NCI-H748 (cell line): Measurements from ENCODE around the gene VSTM4.

Experiments used
- DNase-seq: peaks from one replicate; lab custom pipeline; 2025; ENCODE audit not compliant: unreplicated experiment; lab: John Stamatoyannopoulos, UW

The VSTM4 gene

DNA sequence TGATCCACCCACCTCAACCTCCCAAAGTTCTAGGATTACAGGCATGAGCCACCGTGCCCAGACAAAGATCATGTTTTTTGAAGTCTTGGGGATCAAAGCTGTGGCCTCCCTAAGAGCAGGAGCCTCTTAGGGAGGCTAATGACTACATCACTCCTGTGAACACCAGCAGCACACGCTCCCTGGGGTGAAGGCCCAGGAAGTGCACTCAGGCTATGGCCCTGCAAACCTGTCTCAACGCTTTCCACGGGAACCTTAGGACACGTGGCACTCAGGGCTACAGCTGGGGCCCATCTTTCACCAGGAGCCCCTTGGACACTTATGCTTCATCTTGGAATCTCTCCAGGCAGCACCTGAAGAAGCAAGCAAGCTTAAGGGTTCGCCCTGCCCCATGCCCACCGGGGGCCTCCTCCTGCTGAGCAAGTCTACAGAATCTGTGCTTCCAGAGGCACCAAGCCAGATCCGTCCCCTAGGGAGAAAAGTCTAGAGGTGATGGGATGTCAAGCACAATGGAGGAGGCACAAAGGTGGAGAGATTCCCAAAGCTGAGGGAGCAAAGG lies 18.4 kb downstream of the VSTM4 start:
- no peak for DNase-seq

DNA sequence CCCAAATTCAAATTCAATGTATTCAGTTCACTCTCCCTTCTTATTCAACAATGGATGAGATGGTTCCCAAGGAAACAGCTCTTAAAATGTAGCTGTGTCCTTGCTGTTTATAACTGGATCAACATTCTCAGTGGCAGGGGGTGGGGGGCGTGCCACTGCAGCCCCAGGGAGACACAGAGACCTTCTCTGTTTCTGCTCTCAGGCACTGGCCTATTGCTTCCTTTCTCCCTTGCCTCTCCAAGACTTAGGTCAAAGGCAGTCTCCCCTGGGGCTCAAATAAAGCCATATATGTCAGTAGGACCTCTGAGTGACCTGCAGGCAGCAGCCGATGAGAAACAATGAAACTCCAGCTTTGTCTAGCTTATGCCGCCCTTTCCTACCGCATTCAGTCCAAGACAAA lies 20.7 kb downstream of the VSTM4 start:
- no peak for DNase-seq

DNA sequence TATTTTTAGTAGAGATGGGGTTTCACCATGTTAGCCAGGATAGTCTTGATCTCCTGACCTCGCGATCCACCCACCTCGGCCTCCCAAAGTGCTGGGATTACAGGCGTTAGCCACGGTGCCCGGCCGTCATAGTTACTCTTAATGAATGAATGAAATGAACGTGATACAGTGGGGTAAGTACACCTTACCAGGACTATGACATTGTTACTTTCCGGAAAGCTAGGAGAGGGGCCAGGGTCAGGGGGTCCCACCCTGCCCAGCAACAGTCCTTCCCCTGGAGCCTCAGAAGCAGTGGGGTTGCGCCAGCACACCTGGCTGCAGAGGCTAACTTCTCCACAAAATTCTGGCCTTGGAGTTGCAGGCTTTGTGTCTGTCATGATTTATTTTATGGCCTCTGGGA lies 21.4 kb downstream of the VSTM4 start:
- DNase-seq = no peak

DNA sequence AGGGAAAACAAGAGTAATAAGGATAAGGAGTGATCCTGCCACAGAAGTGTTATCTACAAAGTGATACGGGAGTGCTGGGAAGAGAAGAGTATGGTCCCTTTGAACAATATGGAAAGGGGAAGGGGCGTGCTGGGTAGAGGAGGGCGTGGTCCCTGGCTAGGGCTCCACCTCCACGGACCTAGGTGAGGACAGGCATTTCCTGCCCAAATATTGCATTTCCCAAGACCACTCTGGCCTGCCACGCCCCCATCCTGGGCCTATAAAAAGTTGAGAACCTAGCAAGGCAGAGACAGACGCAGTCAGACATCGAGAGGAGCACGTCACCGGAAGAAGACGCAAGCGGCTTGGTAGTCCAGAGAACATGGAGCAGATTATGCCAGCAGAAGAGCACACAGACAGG lies 22.8 kb downstream of the VSTM4 start:
- no peak for DNase-seq

DNA sequence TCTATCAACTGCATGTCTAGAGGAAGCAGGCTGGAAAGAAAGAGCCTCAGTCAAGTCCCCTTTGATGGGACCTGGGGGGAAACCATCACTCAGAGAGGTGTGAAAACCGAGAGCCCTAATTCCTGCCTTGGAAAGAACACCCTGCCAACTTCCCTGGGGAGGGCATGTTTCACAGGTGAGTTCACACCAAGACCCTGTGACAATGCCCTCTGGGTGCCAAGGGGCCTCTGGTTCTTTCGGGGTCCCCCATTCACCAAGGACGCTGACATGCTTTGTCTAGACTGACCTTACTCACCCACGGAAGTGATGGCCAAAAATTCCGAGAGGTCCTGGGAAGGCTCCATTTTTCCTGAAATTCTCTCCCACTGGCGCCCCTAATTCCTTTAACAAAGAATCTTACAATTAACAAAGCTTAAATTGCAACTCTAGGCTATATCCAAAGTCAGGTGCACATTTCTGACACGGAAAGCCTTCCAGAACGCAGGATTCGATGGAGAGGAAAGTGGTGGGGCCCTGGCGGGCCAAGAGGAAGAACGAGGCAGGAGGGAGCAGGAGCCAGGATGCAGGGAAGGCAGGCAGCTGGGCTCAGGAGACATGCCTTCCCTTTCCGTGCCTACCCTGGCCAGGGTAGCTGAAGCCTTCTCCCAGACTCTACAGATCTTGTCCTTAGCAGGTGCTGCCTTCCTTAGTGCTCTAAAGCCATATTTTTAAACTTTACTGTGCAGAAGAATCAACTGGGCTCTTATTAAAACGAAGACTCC lies 23.7 kb downstream of the VSTM4 start:
- no peak for DNase-seq

DNA sequence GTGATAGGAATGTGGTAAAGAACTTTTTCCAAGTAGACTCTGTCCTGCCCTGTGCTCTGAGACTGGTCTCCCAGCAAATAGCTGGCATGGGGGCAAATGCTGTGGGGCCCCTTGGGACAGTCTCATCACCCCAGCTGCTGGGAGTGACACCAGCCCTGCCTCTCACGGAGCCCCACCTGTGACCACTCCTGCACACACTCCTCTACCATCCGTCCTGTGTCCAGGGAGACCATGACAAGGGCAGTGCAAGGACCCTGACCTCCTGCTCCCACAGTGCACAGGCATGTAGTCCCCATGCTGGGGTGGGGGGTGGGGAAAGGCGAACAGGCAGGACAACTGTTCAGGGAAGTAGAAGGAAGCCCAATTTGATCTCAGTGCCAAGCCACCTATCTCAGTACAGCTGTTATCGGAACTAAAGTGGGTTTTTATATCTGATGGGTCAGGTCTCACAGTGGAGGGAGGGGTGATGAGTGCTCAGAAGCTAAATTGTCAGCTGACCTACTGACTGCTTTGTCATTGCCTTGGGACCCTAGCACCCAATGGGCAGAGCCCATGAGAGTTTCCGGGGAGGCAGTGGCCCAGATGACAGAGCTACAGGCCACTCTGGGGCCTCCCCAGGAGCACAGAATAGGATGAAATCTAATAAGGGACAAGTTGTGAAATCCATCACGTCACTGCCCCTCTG lies 24.5 kb downstream of the VSTM4 start:
- no peak for DNase-seq

DNA sequence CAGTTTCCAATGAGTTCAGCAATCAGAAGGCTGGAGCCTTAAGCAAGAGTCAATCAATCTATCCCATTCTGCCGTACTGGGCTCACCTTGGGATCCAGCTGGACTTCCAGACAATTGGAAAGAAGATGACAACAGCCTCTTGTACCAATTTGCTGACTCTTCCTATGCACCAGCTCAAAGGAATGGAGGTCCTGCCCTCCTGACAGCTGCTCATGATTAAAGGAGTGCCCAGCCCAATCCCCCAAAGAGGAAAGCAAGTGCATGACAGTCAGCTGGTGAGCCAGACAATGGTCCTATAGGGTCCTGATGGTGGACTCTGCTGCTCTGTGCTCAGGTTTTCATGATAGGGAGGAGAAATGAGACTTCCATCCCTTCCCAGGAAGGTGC lies 25.1 kb downstream of the VSTM4 start:
- DNase-seq = no peak

DNA sequence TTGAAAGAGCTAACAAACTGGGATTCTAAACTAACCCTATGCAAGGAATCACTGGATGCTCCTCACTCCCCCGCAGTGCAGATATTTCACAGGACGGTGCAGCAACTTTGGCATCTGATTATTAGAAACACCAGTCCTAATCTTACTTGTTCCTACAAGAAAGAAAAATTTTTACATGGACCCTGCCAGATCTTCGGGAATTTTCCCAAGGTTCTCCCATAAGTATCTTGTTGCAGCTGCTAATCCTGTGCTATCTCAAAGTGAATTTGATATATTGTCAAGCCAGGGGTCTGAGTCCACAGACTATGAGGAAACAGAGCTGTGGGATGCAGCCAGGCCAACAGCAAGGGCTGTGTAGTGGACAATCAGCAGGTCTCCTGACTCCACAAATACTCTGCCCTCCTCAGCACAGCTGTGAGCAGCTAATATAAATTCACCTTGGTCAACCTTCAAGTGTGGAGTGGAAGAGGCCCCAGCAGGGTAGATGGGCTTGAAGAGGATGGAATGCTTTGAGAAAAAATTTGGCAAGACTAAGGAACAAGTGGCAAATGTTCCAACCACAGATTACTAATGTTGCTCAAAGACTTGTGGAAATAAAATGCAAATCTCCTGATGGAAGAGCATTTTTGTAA lies 25.6 kb downstream of the VSTM4 start:
- DNase-seq = no peak

DNA sequence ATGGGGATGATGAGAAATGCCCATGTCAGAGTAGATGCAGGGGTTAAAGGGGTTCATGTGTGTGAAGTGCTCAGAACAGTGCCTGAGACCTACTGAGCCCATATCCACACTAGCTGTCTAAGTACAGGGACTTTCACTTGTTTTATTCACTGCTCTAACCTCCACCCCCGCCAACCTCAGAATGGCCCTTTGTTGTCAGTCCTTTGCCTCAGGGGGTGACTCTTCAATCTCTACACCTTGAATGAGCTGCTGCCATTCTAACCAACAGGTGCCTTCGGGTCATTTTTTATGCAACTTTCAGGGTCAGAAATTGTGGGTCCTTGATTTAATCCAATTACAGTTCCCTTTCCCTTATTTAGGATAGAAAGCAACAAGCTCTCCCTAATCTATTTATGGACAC lies 26.2 kb downstream of the VSTM4 start:
- no peak for DNase-seq

DNA sequence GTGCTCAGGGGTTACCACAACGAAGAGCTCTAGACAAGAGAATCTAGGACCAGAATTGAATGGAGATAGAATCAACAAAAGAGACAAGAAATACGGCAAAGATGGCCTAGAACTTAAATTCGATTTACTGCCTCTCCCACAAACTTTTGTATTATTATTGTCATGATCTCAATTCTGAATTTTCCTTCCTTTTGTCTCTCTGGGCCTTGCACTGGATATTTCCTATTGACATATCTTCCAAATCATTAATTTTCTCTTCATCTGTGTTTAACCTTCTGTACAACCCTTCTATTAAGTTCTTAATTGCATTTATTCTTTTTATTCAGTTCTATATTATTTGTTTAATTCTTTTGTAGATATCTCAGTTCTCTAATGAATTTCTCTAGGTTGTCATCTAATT lies 28.4 kb downstream of the VSTM4 start:
- no peak for DNase-seq

DNA sequence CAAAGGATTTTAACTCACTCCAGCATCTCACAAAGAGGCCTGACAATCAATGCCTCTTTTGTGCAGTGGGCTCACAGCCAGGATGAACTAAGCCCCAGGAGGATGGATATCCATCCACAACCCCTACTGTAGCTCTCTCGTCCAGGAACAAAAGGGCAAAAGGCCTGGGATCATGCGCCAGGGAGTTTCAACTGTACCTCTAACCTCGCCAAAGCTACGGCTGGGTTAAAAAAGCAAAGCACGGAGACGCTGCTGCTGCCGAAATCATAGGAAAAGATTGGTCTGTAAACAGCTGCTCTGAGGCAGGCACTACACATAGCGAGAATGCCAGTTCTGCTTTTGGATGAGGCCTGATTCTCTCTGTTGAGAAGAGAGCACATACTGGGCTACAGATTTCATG lies 32.1 kb downstream of the VSTM4 start:
- no peak for DNase-seq

DNA sequence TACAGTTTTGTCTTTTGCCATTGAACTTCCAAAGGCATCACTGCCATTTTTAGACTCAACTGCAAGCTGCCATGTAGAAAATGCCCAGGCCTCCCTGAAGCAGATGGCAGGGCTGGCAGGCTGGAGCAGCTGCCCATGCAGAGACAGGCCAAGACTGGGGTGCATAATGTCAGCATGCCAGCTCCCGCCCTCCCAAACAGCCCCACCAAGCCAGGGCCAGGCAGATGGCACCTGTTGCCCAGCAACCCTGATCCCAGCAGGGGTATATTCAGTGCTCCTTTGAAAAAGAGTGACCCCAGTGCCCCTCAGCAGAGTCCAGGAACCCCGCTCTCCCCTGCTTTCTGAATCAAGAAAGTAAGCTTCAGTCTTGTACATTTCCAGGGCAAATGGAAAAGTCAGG lies 32.6 kb downstream of the VSTM4 start:
- no peak for DNase-seq

DNA sequence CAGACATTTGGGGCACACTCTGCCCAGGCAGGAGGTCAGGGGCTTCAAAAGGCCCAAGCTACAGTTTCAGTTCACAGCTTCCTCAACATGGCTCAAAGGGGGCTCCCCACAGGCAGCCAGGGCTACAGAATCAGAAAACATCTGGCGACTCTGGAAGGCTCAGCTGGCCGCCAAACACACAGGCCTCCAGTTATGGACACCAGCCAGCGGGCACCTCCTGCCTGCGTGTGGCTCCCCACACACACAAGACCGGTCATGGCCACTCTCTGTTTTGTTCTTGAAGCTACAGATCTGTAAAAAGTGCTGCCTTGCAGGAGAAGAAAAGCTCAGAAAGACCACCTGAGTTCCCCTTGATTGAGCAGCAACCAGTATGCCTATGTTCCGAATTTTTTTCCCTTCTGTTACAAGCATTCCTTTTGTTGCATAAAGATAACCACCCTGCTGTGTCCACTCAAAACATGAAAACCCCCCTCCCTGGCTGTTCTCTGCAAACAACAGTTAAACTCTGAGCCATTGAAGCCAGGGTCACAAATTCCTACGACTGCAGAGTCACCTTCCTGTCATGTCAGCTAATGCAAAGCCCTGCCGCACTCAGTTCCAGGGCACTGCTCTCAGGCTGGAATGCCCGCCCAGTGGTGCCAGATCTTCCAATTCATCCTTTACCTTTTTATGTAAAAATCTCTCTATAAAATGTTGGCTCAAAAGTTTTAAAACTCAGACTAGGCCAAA lies 33.6 kb downstream of the VSTM4 start:
- DNase-seq = no peak

DNA sequence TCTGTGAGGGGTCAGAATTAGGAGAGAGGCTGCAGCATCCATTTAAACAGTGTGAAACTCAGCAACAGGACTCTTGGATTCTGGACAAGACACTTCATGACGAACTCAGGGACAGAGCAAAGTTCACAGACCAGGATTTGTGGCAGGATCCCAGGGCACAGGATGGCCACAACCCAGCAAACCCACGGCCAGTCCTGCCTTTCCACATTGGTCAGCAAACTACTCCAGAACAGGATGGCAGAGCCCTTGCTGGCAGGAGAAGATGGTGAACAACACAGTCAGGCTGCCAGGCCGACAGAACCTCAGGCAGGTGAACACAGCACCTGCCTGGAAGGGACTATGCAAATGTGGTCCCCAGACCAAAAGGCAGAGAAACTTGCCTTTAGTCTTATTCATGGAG lies 34.4 kb downstream of the VSTM4 start:
- no peak for DNase-seq

DNA sequence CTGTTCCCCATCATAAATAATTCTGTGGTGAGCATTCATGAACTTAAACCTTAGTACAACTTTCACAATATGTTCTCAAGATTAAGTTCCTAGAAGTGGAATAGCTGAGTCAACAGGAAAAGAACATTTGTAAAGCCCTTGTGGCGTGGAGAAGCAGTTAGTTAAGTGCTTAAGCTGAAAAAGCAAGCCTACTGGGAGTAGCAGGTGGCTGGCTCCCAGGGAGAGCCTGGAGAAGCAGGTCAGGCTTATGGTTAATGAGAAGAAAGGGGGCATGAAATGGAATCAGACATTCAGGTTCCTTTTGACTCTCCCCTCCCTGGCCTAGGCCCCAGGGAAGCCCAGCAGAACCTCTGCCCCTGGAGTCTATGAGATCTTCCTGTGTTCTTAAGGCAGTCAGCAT lies 35.3 kb downstream of the VSTM4 start:
- DNase-seq = no peak

DNA sequence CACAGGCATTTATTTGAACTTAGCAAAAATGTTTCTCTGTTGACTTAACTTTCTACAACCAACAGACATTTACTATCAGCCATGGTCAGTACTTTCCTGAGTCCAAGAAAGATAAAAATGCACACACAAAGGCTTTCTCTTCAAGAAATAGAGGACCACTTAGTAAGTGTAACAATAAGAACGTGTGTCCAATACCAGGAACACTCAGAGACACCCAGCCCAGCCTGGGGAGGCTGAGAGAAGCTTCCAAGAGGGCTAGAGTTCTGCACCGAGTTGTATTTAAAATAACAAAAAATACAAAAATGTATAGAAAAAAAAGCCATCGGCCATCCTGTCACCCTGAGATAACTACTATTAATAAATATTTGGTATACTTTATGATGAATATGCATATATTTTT lies 35.8 kb downstream of the VSTM4 start:
- no peak for DNase-seq

DNA sequence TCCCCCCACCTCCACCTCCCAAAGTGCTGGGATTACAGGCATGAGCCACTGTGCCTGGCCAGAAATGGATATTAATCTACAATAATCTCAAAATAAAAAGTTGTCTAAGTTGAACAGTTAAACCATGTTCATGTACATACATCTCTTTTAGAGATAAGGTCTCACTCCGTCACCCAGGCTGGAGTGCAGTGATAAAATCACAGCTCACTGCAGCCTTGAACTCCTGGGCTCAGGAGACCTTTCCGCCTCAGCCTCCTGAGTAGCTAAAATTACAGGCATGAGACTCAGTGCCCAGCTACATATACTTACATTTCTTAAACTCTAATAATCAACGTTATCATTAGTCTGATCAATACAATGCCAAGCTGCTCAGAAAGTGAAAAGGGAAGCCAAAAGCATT lies 36.2 kb downstream of the VSTM4 start:
- DNase-seq = no peak

DNA sequence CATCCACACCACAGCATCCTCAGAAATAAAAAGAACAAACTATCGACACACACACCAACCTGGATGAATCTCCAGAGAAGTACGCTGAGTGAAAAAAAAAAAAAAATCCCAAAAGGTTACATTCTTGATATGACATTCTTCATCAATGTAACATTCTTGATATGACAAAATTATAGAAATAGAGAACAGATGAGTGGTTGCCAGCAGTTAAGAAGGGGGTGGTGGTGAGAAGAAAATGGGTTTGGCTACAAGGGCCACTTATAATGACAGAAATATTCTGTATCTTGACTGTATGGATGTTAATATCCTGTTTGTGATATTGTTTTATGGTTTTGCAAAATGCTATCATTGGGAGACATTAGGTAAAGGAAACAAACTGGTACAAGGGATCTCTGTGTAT lies 36.9 kb downstream of the VSTM4 start:
- no peak for DNase-seq

DNA sequence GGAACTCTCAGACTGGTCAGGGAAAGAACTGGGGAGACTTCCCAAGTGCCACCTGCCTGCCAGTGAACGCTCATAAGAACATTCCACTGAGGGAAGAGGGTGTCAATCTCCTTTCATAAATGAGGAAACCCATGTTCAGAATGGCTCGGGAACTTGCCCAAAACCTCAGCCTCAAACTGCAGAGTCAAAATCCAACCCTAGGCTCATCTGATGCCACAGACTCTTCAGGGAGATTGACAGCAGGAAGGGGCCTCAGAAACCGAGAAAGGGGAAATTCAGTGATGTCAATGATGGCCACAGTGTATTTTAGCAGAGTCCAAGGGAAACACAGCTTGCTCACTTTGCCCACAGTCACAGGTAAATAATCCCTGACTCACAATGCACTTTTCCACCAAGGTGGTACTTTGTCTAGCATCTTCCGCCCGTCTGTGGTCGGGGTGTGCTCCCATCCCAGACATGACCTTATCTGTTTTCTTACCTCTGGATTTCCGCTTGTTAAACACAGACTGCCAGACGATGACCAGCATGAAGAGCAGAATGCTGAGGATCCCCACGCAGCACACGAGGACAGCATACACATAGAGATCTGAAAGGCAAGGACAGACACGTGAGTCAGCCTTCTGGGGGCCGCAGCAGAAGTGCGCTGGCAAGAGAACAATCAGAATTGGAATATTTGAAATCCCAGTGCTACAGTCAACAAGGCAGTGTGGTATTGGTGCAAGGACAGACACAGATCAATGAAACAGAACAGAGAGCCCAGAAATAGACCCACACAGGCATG lies 38.4 kb downstream of the VSTM4 start:
- no peak for DNase-seq

DNA sequence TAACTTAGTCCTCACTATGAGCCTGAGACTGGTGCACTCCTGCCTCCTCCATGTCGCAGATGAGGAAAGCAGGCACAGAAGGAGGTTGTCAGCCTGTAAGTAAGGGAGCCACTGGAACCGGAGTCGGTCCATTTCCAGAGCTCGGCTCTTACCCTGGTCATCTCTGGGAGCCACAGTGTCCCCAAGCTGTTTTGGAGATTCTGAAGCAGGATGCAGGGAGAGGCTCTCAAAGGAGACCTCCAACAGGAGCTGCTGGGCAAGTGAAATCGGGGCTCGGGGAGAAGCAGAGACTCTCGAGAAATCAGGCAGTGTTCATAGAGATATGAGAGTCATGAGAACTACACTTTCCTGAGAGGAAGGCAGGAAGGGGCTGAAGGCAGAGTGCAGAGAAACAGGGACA lies 39.0 kb downstream of the VSTM4 start:
- DNase-seq = no peak

DNA sequence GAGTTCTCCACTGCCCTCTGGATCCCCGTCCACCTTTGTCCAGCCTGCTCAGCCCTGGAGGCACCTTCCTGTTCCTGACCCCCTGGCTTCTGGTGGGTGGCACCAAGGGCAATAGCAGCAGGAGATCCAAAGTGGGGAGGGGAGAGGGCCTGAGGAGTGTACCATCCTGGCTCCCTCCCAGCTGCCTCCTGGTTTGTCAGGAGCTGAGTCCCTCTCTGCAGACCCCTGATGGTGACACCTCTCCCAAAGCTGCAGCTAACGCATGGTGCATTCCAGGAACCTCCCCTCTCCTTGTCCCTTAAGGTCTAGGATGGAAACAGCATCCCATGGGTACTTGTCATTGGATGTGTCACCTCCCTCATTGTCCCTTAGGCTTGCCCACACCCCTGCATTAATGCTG lies 39.6 kb downstream of the VSTM4 start:
- DNase-seq = no peak
